Epithelial cell of esophagus (primary cell): Measurements from ENCODE around the gene KLHL3.

Source experiments
- DNase-seq: peaks from one replicate; pipeline ENCODE4 v3.0.0; 2010; ENCODE audit warnings: low read depth
- H3K4me3 ChIP-seq: 2 replicates; pipeline ENCODE4 v1.5.1; 2011; ENCODE audit warnings: mild to moderate bottlenecking, low read length, control low read depth
- TF ChIP-seq, protein P1 (sequence below): IDR thresholded peaks from 2 replicates; pipeline ENCODE4 v1.5.1; 2011; ENCODE audit warnings: low read depth, mild to moderate bottlenecking, low read length, control low read depth, inconsistent platforms; ENCODE audit not compliant: insufficient read depth; ENCODE audit errors: missing control alignments

KLHL3 gene

DNA sequence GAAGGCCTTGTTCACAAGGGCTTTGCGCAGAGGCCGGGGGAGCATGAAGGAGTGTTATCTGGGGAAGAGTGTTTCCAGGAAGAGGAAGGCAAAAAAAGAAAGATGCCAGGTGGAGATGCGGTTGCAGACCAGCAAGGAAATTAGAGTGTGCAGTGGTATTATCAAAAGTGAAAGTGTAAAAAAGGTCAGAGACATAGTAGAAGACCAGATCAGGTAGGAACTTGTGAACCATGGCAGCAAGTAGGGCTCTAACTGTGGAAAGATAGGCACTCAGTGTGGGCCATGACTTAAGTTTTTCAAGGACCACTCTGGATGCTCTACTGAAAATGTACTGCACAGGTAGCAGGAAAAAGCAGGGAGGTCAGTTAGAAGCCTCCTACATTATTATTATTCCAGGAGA lies 146.7 kb downstream of the KLHL3 start:
- H3K4me3 ChIP-seq, result no peak overlapping the region
- no peak for DNase-seq
- TF ChIP-seq, protein P1, sequence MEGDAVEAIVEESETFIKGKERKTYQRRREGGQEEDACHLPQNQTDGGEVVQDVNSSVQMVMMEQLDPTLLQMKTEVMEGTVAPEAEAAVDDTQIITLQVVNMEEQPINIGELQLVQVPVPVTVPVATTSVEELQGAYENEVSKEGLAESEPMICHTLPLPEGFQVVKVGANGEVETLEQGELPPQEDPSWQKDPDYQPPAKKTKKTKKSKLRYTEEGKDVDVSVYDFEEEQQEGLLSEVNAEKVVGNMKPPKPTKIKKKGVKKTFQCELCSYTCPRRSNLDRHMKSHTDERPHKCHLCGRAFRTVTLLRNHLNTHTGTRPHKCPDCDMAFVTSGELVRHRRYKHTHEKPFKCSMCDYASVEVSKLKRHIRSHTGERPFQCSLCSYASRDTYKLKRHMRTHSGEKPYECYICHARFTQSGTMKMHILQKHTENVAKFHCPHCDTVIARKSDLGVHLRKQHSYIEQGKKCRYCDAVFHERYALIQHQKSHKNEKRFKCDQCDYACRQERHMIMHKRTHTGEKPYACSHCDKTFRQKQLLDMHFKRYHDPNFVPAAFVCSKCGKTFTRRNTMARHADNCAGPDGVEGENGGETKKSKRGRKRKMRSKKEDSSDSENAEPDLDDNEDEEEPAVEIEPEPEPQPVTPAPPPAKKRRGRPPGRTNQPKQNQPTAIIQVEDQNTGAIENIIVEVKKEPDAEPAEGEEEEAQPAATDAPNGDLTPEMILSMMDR, result no peak

DNA sequence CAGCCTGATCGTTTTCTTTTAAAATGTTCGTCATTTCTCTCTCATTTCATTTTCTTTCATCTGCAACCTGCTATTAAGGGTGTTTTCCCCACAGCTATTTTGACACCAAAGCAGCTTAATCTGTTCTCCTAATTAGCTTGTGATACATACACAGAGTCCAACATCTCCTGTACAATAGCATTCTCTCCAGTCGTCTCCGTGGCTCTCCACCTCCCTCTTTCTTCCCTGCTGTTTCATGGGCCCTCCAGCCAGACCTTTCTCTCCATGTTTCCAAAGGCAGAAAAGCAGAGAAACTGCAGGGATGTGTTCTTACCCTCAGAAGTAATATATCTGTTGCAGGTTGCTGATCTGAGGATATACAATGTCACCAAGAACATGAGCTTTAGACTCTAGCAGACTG lies 148.0 kb downstream of the KLHL3 start:
- DNase-seq, result no peak
- TF ChIP-seq, protein P1, result no peak
- no peak overlapping the region for H3K4me3 ChIP-seq

DNA sequence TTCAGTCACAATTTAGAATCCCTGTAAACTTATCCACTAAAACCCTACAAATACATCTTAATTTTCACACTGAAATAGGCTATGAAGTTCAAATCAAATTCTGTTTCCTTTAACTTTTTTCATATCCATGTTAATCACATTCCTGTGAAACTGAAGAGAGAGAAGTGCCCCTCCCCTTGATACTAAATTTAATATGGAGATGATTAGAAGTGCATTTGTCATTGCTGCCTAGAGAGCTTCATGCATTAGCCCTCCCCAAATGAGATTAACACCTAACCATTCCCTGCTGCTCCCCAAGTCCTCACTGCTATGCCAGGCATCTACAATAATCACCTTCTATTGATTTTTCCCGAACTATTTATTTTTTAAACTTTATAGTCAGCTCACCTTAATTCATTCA lies 151.6 kb downstream of the KLHL3 start:
- no peak overlapping the region for H3K4me3 ChIP-seq
- TF ChIP-seq, protein P1, result no peak
- DNase-seq, result no peak

DNA sequence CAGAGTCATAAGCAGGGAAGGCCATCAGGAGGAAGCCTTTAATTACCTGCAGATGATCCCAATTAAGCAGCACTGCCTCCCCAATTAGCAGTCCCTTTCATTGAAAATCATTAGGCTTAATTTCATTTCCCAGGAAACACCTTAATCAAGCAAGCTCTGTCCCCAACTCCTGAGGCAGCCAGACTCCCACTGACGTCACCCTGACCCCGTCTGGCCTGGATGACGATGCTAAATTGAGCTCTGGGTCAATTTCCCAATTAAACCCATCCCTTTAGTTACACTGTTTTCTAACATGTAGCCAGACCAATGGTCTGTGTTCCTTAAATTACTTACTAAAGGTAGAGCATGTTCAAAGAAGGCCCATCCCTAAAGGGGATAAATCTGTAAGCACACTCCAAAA lies 152.8 kb downstream of the KLHL3 start:
- TF ChIP-seq, protein P1, result no peak
- H3K4me3 ChIP-seq, result no peak overlapping the region
- DNase-seq, result no peak

DNA sequence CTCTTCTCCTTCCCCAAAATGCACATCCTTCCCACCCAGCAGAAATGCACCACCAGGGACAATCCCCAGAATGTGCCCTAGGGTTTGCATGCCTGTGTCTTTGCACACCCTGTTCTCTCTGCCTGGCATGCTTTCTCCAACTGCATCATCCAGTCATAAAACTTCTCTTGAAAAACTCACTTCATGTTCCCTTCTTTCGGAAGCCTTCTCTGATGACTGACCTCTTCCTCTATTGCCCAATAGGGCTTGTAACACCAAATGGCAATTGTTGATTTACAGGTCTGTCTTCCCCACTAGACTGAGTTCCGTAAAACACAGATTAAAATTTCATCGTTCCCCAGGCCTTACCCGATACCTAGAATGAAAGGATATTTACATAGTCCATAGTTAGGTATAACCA lies 153.7 kb downstream of the KLHL3 start:
- TF ChIP-seq, protein P1, result no peak
- no peak overlapping the region for H3K4me3 ChIP-seq

DNA sequence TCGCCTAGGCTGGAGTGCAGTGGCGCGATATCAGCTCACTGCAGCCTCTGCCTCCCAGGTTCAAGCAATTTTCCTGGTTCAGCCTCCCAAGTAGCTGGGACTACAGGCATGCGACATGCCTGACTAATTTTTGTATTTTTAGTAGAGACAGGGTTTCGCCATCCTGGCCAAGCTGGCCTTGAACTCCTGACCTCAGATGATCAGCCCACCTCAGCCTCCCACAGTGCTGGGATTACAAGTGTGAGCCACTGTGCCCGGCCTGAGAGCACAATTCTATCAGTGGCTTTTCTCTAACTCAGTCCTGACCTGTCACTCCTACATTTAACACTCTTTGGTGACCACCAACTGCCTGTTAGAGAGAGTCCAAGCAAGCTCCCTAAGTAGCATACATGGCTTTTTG lies 154.1 kb downstream of the KLHL3 start:
- no peak for DNase-seq
- TF ChIP-seq, protein P1, result no peak

More for the DNA sequence above, 153.7 kb downstream of the KLHL3 start:
- no peak for DNase-seq

DNA sequence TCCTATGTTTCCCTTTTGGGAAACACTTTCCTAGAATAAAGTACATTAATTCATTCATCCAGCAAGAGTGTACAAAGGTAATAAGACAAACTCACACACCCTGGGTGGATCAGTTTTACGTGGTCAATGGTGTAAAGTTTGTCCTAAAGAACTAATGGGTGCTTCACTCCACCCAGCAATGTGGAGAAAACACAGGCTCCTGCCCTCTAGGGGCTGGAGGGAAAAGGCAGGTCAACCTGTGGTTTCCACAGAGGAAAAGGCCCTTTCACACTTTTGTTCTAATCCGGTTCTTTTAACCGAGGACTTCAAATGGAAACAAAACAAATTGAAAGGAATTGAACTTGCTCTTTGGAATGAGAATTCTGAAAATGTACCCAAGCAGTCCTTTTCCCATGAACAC lies 155.9 kb downstream of the KLHL3 start:
- TF ChIP-seq, protein P1, result peak; percentile 37
- no peak overlapping the region for H3K4me3 ChIP-seq
- DNase-seq, result no peak

More for the DNA sequence above, 154.1 kb downstream of the KLHL3 start:
- no peak overlapping the region for H3K4me3 ChIP-seq
